Prostate gland (tissue), 2 donors: ENCODE measurements around the gene QSER1.

Source experiments
- CTCF ChIP-seq, 4 experiments: fragments of 200-600 bp in 2 of 4; fragments of 450-650 bp in 2 of 4; sonication (generic) in 2 of 4; IDR thresholded peaks; 1 replicate in 3 of 4; 2 replicates in 1 of 4; pipeline ENCODE4 v1.5.1; 2016 to 2019; ENCODE audit warnings: antibody characterized with exemption in 4 of 4, mild to moderate bottlenecking in 2 of 4, moderate library complexity in 2 of 4
- POLR2AphosphoS5 ChIP-seq: sonication (generic); formaldehyde crosslinking; IDR thresholded peaks from one replicate; pipeline ENCODE4 v1.6.1; 2017; ENCODE audit warnings: antibody characterized with exemption

- TF ChIP-seq POLR2AphosphoS5: no peak
- no peak for TF ChIP-seq CTCF (IDR thresholded peaks at IDR 0.05)
These were observed 126.2 kb downstream of the QSER1 start for GRCh38 chr11:33018840-33019239.
